Endothelial cell of umbilical vein (primary cell): ENCODE results near the gene PDIA5. TPM values are rescaled to one million over a fixed set of nuclear protein-coding genes. Genes with fewer than 3 reads are reported as not detected.

ENCODE experiments used
- BruUV-seq: library from RNA; stranded (reverse); fragments of 400-500 nt; replicated peaks from 2 replicates; lab custom pipeline; 2021; lab: Mats Ljungman, UMichigan
- CTCF ChIA-PET: fragments of 300-600, 350-600 bp; sonication (Branson Sonifier 250); formaldehyde crosslinking; loops from one replicate; lab custom pipeline; 2021; ENCODE audit warnings: antibody characterized with exemption, inconsistent platforms; lab: Charles Lee
- POLR2A ChIA-PET: fragments of 300-600, 350-600 bp; sonication (Branson Sonifier 250); formaldehyde crosslinking; loops from one replicate; lab custom pipeline; 2021; ENCODE audit warnings: antibody characterized with exemption, inconsistent platforms; lab: Charles Lee
- DNase-seq: peaks from one replicate; pipeline ENCODE4 v3.0.0-alpha.2; 2011; ENCODE audit warnings: low read depth, low spot score
- FAIRE-seq: peaks from 2 replicates; lab custom pipeline; 2011; peaks lifted over from hg19 to GRCh38; lab: Jason Lieb, UNC
- H2AFZ ChIP-seq: 2 replicates; pipeline ENCODE4 v1.6.0; 2012; ENCODE audit warnings: low read depth, low read length, control low read depth, inconsistent platforms
- H3K27ac ChIP-seq: 2 replicates; pipeline ENCODE4 v1.5.1; 2011; ENCODE audit warnings: low read depth, mild to moderate bottlenecking, control low read depth, low read length, moderate library complexity; ENCODE audit not compliant: insufficient read depth
- H3K27me3 ChIP-seq, 2 experiments: 2 replicates each; pipeline versions ENCODE4 v1.6.0 to v1.6.1; 2011; ENCODE audit warnings: low read length in 2 of 2, mixed read lengths in 1 of 2; ENCODE audit not compliant: control insufficient read depth in 2 of 2, insufficient read depth in 2 of 2
- H3K36me3 ChIP-seq, 2 experiments: 2 replicates in 1 of 2; 3 replicates in 1 of 2; pipeline ENCODE4 v1.5.1; 2011; ENCODE audit warnings: low read length in 2 of 2, mild to moderate bottlenecking in 1 of 2, moderate library complexity in 1 of 2; ENCODE audit not compliant: control insufficient read depth in 2 of 2, insufficient read depth in 2 of 2; ENCODE audit errors: extremely low read depth in 1 of 2
- H3K4me1 ChIP-seq: 3 replicates; pipeline ENCODE4 v1.5.1; 2011; ENCODE audit warnings: mild to moderate bottlenecking, low read length; ENCODE audit not compliant: control insufficient read depth, insufficient read depth; ENCODE audit errors: extremely low read depth
- H3K4me2 ChIP-seq: 2 replicates; pipeline ENCODE4 v1.6.1; 2011; ENCODE audit warnings: low read length, control low read depth, mixed read lengths; ENCODE audit not compliant: insufficient read depth
- H3K4me3 ChIP-seq, 3 experiments: fragments of 200-600 bp in 1 of 3; sonication (generic), shearing (Covaris generic) in 1 of 3; replicated peaks in 1 of 3; 2 replicates each; pipeline ENCODE4 v1.5.1; 2011 to 2016; ENCODE audit warnings: control low read depth in 3 of 3, low read length in 3 of 3, mild to moderate bottlenecking in 2 of 3, inconsistent platforms in 1 of 3, low read depth in 1 of 3, moderate library complexity in 1 of 3; ENCODE audit not compliant: insufficient read depth in 1 of 3
- H3K79me2 ChIP-seq: 2 replicates; pipeline ENCODE4 v1.6.0; 2012; ENCODE audit warnings: low read length, inconsistent platforms; ENCODE audit not compliant: control insufficient read depth, insufficient read depth
- H3K9ac ChIP-seq: replicated peaks from 2 replicates; pipeline ENCODE3; 2011; ENCODE audit warnings: low read length, control low read depth; ENCODE audit not compliant: insufficient read depth; ENCODE audit errors: extremely low read depth
- H3K9me1 ChIP-seq: replicated peaks from 3 replicates; pipeline ENCODE4 v1.6.0; 2011; ENCODE audit warnings: mild to moderate bottlenecking, low read length; ENCODE audit not compliant: control insufficient read depth, insufficient read depth; ENCODE audit errors: extremely low read depth
- H3K9me3 ChIP-seq: replicated peaks from 2 replicates; pipeline ENCODE4 v1.5.1; 2012; ENCODE audit warnings: low read length, inconsistent platforms; ENCODE audit not compliant: control insufficient read depth, insufficient read depth
- H4K20me1 ChIP-seq: replicated peaks from 2 replicates; pipeline ENCODE3; 2011; ENCODE audit warnings: mild to moderate bottlenecking, low read length; ENCODE audit not compliant: control insufficient read depth, insufficient read depth; ENCODE audit errors: extremely low read depth
- CTCF ChIP-seq, 2 donors: IDR thresholded peaks; 1 replicate in 1 of 2; 2 replicates in 1 of 2; pipeline ENCODE4 v1.5.1; 2011; ENCODE audit warnings: low read length in 2 of 2, mild to moderate bottlenecking in 2 of 2, moderate library complexity in 2 of 2, control low read depth in 1 of 2, inconsistent platforms in 1 of 2, low read depth in 1 of 2; ENCODE audit not compliant: insufficient read depth in 1 of 2; ENCODE audit errors: extremely low read depth in 1 of 2
- EZH2 ChIP-seq: IDR thresholded peaks from 2 replicates; pipeline ENCODE4 v1.6.1; 2012; ENCODE audit warnings: borderline replicate concordance, low read depth, mild to moderate bottlenecking, moderate library complexity, low read length, inconsistent platforms; ENCODE audit not compliant: severe bottlenecking
- FOS ChIP-seq: IDR thresholded peaks from 2 replicates; pipeline ENCODE4 v1.6.1; 2011; ENCODE audit warnings: mild to moderate bottlenecking, low read length, moderate library complexity, borderline replicate concordance; ENCODE audit not compliant: insufficient read depth
- GATA2 ChIP-seq: IDR thresholded peaks from 2 replicates; pipeline ENCODE4 v1.7.0; 2011; ENCODE audit warnings: low read depth, mild to moderate bottlenecking, moderate library complexity, mixed read lengths, low read length; ENCODE audit not compliant: insufficient read length, insufficient read depth
- MYC ChIP-seq: IDR thresholded peaks from one replicate; pipeline ENCODE4 v1.6.1; 2011; ENCODE audit warnings: mild to moderate bottlenecking, low read depth, low read length
- POLR2A ChIP-seq: IDR thresholded peaks from 2 replicates; pipeline ENCODE4 v1.6.1; 2012; ENCODE audit warnings: low read depth, mild to moderate bottlenecking, control low read depth, low read length
- POLR2AphosphoS5 ChIP-seq: IDR thresholded peaks from 2 replicates; pipeline ENCODE4 v1.6.1; 2012; ENCODE audit warnings: low read depth, mild to moderate bottlenecking, control low read depth, low read length, moderate library complexity; ENCODE audit not compliant: insufficient read depth
- dilution Hi-C: fragments of 300-500 bp; cut with MboI; formaldehyde crosslinking; loops from one replicate; pipeline ENCODE4 v1.15.0; 2019; ENCODE audit warnings: low sequenced_read_pairs; ENCODE audit not compliant: extremely low pct_ligation_motif_present
- intact Hi-C: fragments of 100-400 bp; cut with micrococcal nuclease; formaldehyde crosslinking; loops from one replicate; pipeline ENCODE4 v1.10.0; 2022
- polyA plus RNA-seq, 4 experiments: library from polyadenylated mRNA; depleted of rRNA in 3 of 4; stranded (reverse) in 3 of 4; unstranded in 1 of 4; fragments of >200 nt; gene quantifications; 2 replicates each; pipeline versions ENCODE4 v1.2.1 to v1.2.3, GENCODE V29; 2011 to 2012; ENCODE audit warnings: missing spikeins in 1 of 4
- total RNA-seq: library from RNA; stranded (reverse); gene quantifications from 2 replicates; pipeline ENCODE4 v1.2.3, GENCODE V29; 2021

Gene PDIA5
- total and polyA plus RNA-seq, 2 donors (not counting 3 experiments of a cell fraction or from before 2014, with no cell fraction given): 55.7 to 85.6 TPM

DNA sequence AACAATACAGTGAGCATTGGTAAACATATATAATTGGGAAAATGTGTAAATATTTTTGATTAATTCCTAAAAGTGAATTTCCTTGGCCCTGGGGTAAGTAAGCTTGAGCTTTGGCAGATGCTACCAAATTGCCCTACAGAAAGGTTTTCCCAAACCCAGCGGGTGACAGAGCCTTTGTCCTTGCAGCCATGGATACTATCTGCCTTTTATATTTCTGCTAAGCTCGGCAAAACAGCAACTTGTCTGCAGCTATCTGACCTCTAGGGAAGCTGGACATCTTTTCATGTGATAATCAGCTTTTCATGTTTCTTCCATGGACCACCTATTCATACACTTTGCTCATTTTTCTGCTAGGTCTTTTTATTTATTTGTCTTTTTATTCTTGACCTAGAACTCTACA, 70.2 kb downstream of the PDIA5 start:
- BruUV-seq: no TSS peak
- Histone ChIP-seq H4K20me1 (no peaks in the 10 kb centered on the region), H3K9me3 (no peaks in the 10 kb centered on the region), H3K4me3 (no peak overlapping the region), H3K36me3 (peaks cover 12 to 14% of the 10 kb centered on the region in 2 experiments), H3K79me2 (no peaks in the 10 kb centered on the region), H3K27ac (no peak overlapping the region), H3K9me1 (no peaks in the 10 kb centered on the region), H3K4me1 (no peaks in the 10 kb centered on the region), H2AFZ (no peak overlapping the region), H3K27me3 (no peaks in the 10 kb centered on the region), H3K9ac (no peak overlapping the region), H3K4me2 (no peak overlapping the region)
- CTCF ChIA-PET: no interaction called here
- peak; percentile 26 for FAIRE-seq
- DNase-seq: no peak
- intact Hi-C loops (no loop called here), dilution Hi-C loops (no loop called here)
- TF ChIP-seq POLR2A: no peak
- no peak for TF ChIP-seq GATA2
- no peak for TF ChIP-seq POLR2AphosphoS5
- no peak for TF ChIP-seq EZH2
- TF ChIP-seq MYC: no peak
- TF ChIP-seq FOS: no peak
- no peak for TF ChIP-seq CTCF (IDR thresholded peaks at IDR 0.05; ENCODE audit: extremely low read depth in 1 of 2, insufficient read depth in 1 of 2, low read depth in 1 of 2, low read length in 2 of 2)
- POLR2A ChIA-PET: no interaction called here
